BLaER1 treated with 17β-estradiol and CSF1 and Interleukin-3, amounts not matched to agents 10 nM and 100 nM (cell line): ENCODE measurements around the gene FOXL2NB.

Source experiments
- H3K27ac ChIP-seq, 11 experiments: shearing (Covaris generic); formaldehyde crosslinking; 2 replicates each; pipeline ENCODE4 v1.8.1; 2022
- H3K27me3 ChIP-seq, 11 experiments: shearing (Covaris generic); formaldehyde crosslinking; 2 replicates each; pipeline ENCODE4 v1.8.1; 2022
- H3K36me3 ChIP-seq, 11 experiments: shearing (Covaris generic); formaldehyde crosslinking; 2 replicates each; pipeline ENCODE4 v1.8.1; 2022
- H3K4me1 ChIP-seq, 10 experiments: shearing (Covaris generic); formaldehyde crosslinking; 2 replicates each; pipeline ENCODE4 v1.8.1; 2022
- H3K4me2 ChIP-seq, 11 experiments: shearing (Covaris generic); formaldehyde crosslinking; 2 replicates each; pipeline ENCODE4 v1.8.1; 2022
- H3K4me3 ChIP-seq, 10 experiments: shearing (Covaris generic); formaldehyde crosslinking; 2 replicates each; pipeline ENCODE4 v1.8.1; 2022
- H3K9ac ChIP-seq, 11 experiments: shearing (Covaris generic); formaldehyde crosslinking; 2 replicates each; pipeline ENCODE4 v1.8.1; 2022
- H3K9me3 ChIP-seq, 11 experiments: shearing (Covaris generic); formaldehyde crosslinking; replicated peaks in 1 of 11; 2 replicates each; pipeline ENCODE4 v1.8.1; 2022
- H4K20me1 ChIP-seq, 11 experiments: shearing (Covaris generic); formaldehyde crosslinking; 2 replicates each; pipeline ENCODE4 v1.8.1; 2022
- Cebpa-rat ChIP-seq, 11 experiments: shearing (Covaris generic); IDR thresholded peaks; 2 replicates each; pipeline ENCODE4 v1.8.1; 2022

Gene FOXL2NB

DNA sequence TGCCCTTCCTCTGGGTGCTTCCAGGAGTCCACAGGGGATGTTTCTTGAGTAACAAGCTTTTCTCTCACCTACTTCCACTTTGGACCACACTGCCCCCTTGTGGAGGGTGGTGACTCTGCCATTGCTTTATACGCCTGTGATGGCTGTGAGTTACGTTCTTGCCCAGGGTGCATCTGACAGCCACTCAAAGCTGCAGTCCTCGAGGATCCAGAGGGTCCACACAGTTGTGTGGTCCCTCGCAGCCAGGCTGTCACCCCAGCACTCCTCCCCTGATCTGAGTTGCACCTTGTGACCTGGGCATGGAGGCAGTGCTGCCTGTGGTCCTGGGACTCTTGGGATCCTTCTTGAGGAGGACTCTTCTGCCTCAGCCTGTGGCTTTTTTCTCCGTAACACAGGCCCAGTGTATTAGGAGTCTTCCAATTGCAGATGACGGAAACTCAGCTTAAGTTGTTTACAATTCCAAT, 23.5 kb upstream of the FOXL2NB start:
- no peaks in the 10 kb centered on the region for H4K20me1 ChIP-seq
- peaks cover 0 to 10% (median 6%) of the 10 kb centered on the region in 10 experiments; a peak in 10 of 20 replicates for H3K4me1 ChIP-seq
- no peaks in the 10 kb centered on the region for H3K27me3 ChIP-seq
- no peaks in the 10 kb centered on the region for H3K9me3 ChIP-seq
- H3K4me2 ChIP-seq: no peak overlapping the region; a peak in 1 of 22 replicates
- no peak overlapping the region for H3K4me3 ChIP-seq
- H3K9ac ChIP-seq: no peak overlapping the region
- no peaks in the 10 kb centered on the region for H3K36me3 ChIP-seq
- H3K27ac ChIP-seq: no peak overlapping the region
- no peak for TF ChIP-seq Cebpa-rat (IDR thresholded peaks at IDR 0.05)

DNA sequence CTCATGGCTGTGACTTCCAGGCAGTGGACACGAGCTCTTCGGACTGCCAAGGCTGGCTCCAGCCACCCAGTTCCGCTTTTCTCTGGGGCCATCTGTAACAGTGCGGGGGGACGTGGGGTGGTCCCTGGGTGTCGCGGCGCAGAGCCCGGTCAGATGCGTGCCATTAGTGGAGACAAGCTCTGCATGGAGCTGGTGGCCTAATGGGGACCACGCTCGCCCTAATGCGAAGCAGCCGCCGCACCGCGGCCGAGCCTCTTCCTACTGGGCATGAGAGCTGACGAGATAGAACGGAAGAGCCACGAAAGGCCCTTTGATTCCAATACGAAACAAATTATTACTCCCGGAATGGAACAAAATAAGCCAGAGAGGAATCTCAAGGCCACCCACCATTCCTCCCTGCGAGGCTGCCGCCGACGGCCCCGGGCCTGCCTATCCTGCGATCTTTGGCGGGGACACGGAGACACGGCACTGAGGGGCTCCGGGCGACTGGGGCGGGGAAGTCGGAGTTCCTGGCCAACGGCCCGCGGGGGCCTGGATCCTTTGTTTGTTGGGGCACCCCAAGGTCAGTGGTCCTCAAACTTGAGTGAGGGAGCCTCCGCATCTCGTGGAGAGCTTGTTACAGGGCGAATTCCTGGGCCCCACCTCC, 18.2 kb upstream of the FOXL2NB start:
- Histone ChIP-seq H3K9me3 (no peaks in the 10 kb centered on the region), H3K4me3 (no peak overlapping the region)

DNA sequence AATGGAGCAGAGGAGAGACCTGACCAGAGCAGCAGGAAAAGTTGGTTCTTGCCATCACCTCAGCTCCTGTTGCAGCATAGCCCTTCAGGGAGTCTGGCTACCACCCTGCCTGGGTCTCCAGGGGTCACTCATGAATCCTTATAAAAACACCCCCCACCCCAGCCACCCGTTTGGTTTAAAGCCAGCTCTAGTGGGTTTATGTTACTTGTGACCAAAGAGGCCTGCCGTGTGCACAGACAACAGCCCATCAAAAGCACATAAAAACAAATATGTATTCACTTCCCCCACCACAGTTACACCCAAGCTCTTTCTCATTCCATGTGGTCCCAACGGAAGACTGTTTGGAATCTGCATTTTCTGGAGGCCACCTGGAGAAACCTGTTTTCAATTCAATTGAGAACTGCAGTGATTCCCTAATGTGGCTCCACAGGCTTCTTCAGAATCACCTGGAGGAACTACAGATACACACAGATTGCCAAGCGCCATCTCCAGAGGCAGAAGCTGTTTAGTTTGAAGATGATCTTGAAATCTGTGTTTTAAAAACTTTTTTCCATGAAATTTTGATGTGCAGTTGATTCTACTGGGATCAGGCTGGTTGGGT, 13.8 kb upstream of the FOXL2NB start:
- peaks cover 41 to 54% (median 48%) of the 10 kb centered on the region in 11 experiments for H3K27me3 ChIP-seq
- no peak overlapping the region for H3K9ac ChIP-seq

More for the DNA sequence above, 18.2 kb upstream of the FOXL2NB start:
- Histone ChIP-seq H4K20me1 (no peaks in the 10 kb centered on the region), H3K27ac (no peak overlapping the region), H3K9ac (no peak overlapping the region), H3K36me3 (no peaks in the 10 kb centered on the region), H3K27me3 (peaks cover 0 to 11% (median 5%) of the 10 kb centered on the region in 11 experiments; a peak in 11 of 22 replicates), H3K4me2 (no peak overlapping the region), H3K4me1 (no peaks in the 10 kb centered on the region)
- TF ChIP-seq Cebpa-rat (IDR thresholded peaks at IDR 0.05): no peak

DNA sequence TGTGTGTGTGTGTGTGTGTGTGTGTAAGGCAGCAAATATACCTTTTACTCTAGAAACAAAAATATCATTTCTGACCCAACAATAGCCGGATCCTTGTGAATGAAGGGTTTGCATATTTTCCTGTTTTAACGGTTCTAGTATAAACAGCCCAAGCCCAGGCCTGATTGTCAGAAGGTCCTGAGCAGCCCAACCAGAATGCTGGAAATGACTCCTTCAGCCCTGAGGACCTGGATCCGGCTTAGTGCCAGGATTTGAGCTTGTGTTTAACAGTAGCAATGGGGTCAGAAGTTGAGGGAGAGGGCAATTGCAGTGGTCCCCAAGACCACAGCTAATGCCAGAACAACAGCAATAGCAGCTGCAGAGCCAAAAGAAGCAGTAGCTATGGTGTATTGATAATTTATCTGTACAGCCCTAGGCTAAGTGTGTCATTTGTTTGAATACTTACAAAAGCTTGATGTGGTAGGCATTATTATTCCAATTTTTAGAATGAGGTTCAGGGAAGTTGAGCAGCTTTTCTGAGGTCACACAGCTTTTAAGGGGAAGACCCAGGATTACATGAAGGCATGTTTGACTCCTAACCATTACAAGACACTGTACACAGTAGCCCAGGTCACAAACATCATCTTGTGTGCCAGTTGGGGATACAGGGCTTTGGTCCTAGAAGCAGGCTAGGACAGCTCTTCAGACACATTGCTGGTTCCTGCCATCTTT, 12.9 kb upstream of the FOXL2NB start:
- Histone ChIP-seq H3K4me3 (no peak overlapping the region), H3K27me3 (peaks cover 51 to 64% (median 58%) of the 10 kb centered on the region in 11 experiments), H3K4me1 (peaks cover 4 to 24% (median 15%) of the 10 kb centered on the region in 10 experiments; a peak in 16 of 20 replicates), H3K27ac (no peak overlapping the region), H3K4me2 (no peak overlapping the region), H4K20me1 (peaks cover 0 to 35% (median 20%) of the 10 kb centered on the region in 11 experiments; a peak in 17 of 22 replicates), H3K36me3 (no peaks in the 10 kb centered on the region), H3K9me3 (peaks cover 0 to 12% (median 10%) of the 10 kb centered on the region in 11 experiments; a peak in 19 of 22 replicates), H3K9ac (no peak overlapping the region)
- no peak for TF ChIP-seq Cebpa-rat (IDR thresholded peaks at IDR 0.05)

More for the DNA sequence above, 13.8 kb upstream of the FOXL2NB start:
- Histone ChIP-seq H3K4me2 (no peak overlapping the region), H3K36me3 (no peaks in the 10 kb centered on the region), H3K4me1 (peaks cover 0 to 15% (median 7%) of the 10 kb centered on the region in 10 experiments; a peak in 10 of 20 replicates), H3K9me3 (peaks cover 0 to 12% (median 10%) of the 10 kb centered on the region in 11 experiments; a peak in 19 of 22 replicates), H3K4me3 (no peak overlapping the region), H4K20me1 (peaks cover 0 to 25% (median 11%) of the 10 kb centered on the region in 11 experiments; a peak in 17 of 22 replicates), H3K27ac (no peak overlapping the region)
- no peak for TF ChIP-seq Cebpa-rat (IDR thresholded peaks at IDR 0.05)

DNA sequence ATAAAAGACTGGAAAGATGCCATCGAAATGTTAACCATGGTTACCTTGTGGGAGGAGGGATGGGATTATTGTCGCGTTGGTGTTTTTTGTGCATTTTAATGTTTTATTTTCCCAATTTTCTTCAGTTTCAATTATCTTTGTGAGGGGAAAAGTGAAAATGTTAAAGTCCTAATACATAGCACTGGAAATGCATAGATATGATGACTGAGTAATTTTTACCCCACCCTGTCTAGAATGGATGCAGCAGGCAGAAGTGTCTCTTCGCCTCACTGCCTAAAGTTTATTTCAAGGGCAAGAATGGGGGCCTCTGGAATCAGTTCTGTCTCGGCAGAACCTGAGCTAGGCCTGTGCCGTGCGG, 11.5 kb upstream of the FOXL2NB start:
- Histone ChIP-seq H3K9ac (peak overlapping the region in 1 of 11 experiments; percentile 42; a peak in 1 of 22 replicates), H3K27me3 (peaks cover 65 to 77% (median 71%) of the 10 kb centered on the region in 11 experiments), H3K36me3 (no peaks in the 10 kb centered on the region), H3K4me2 (peak overlapping the region; percentile 60 to 94 (median 75)), H3K4me3 (peak overlapping the region in 9 of 10 experiments; percentile 38 to 64 (median 52); a peak in 15 of 20 replicates), H4K20me1 (peaks cover 0 to 48% (median 32%) of the 10 kb centered on the region in 11 experiments; a peak in 17 of 22 replicates), H3K27ac (no peak overlapping the region), H3K4me1 (peaks cover 10 to 35% (median 24%) of the 10 kb centered on the region in 10 experiments; a peak in 17 of 20 replicates), H3K9me3 (peaks cover 0 to 12% (median 10%) of the 10 kb centered on the region in 11 experiments; a peak in 19 of 22 replicates)
- TF ChIP-seq Cebpa-rat (IDR thresholded peaks at IDR 0.05): no peak

DNA sequence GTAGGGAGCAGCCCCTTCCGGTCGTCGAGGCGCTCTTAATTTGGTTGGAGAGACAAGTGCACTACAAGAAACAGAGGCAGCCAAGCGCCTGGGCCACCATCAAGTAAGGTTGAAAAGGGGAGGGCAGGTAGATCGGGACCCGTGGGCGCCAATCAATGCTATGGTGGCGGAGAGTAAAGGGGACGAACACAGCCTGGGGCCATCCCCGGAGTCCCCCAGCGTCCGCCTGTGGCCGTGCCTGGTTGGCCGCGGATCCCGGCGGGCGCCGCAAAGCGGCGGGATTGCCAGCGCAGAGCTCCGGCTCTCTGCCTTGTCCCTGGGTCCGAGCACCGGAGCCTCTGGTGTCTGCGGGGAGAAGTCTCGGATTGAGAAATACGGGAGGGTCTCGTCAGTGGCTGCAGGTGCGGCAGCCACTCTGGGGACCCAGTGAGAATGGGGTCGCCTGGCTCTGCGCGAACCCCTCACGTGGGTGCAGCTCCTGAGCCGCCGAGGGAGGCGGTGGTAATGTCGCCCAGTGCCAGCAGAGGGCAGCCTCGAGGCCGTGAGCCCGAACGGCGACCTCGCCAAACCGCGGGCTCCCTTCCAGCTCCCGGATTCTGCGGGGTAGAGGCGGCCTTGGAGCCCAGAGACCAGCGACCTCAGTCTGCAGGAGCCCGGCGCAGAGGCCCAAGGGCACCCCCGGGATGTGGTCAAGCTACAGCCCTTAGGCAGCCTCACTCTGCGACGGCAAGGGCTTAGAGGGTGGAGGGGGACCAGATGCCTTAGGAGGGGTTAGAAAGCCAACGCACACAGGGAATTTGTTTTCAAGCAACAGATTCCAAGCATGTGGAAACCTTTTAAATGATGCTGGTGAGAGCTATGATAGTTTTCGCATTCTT, 10.9 kb upstream of the FOXL2NB start:
- H3K9me3 ChIP-seq: peaks cover 0 to 12% (median 10%) of the 10 kb centered on the region in 11 experiments; a peak in 19 of 22 replicates
- H3K9ac ChIP-seq: peak overlapping the region in 1 of 11 experiments; percentile 42; a peak in 2 of 22 replicates
- no peak for TF ChIP-seq Cebpa-rat (IDR thresholded peaks at IDR 0.05)
- peaks cover 10 to 35% (median 24%) of the 10 kb centered on the region in 10 experiments; a peak in 17 of 20 replicates for H3K4me1 ChIP-seq
- H3K4me3 ChIP-seq: peak overlapping the region; percentile 38 to 64 (median 52); a peak in 19 of 20 replicates
- H4K20me1 ChIP-seq: peaks cover 0 to 55% (median 38%) of the 10 kb centered on the region in 11 experiments; a peak in 18 of 22 replicates
- H3K36me3 ChIP-seq: no peaks in the 10 kb centered on the region
- H3K27ac ChIP-seq: no peak overlapping the region
- H3K4me2 ChIP-seq: peak overlapping the region; percentile 60 to 94 (median 75)
- peaks cover 71 to 83% (median 78%) of the 10 kb centered on the region in 11 experiments for H3K27me3 ChIP-seq

- H4K20me1 ChIP-seq: peaks cover 0 to 64% (median 46%) of the 10 kb centered on the region in 11 experiments; a peak in 18 of 22 replicates
- peak overlapping the region in 4 of 10 experiments; percentile 41 to 64 (median 52); a peak in 1 of 20 replicates for H3K4me3 ChIP-seq
- no peak overlapping the region for H3K27ac ChIP-seq
- H3K4me2 ChIP-seq: peak overlapping the region in 3 of 11 experiments; percentile 70 to 94 (median 77); a peak in 1 of 22 replicates
- TF ChIP-seq Cebpa-rat (IDR thresholded peaks at IDR 0.05): no peak
- no peaks in the 10 kb centered on the region for H3K36me3 ChIP-seq
- H3K4me1 ChIP-seq: peaks cover 10 to 35% (median 24%) of the 10 kb centered on the region in 10 experiments; a peak in 17 of 20 replicates
- H3K27me3 ChIP-seq: peaks cover 80 to 92% (median 87%) of the 10 kb centered on the region in 11 experiments
- peaks cover 0 to 12% (median 10%) of the 10 kb centered on the region in 11 experiments; a peak in 19 of 22 replicates for H3K9me3 ChIP-seq
- H3K9ac ChIP-seq: no peak overlapping the region
These were observed 10.0 kb upstream of the FOXL2NB start for GRCh38 chr3:138936741-138937689.
